Vagina (tissue), 2 donors: ENCODE measurements around the gene FOXE1. TPM values are rescaled to one million over a fixed set of nuclear protein-coding genes. Genes with fewer than 3 reads are reported as not detected.

Experiments
- DNase-seq, 2 donors: peaks; one replicate each; pipeline ENCODE4 v3.0.0-alpha.2; 2017; ENCODE audit errors: extremely low spot score in 2 of 2
- H3K27ac ChIP-seq: fragments of 200-600 bp; sonication (generic); one replicate; pipeline ENCODE4 v1.5.1; 2019
- H3K27me3 ChIP-seq: fragments of 200-600 bp; sonication (generic); one replicate; pipeline ENCODE4 v1.5.1; 2019
- H3K36me3 ChIP-seq, 2 donors: fragments of 200-600 bp; sonication (generic); one replicate each; pipeline ENCODE4 v1.5.1; 2017 to 2019
- H3K4me1 ChIP-seq: fragments of 200-600 bp; sonication (generic); one replicate; pipeline ENCODE4 v1.5.1; 2019
- H3K4me3 ChIP-seq, 2 donors: fragments of 200-600 bp; sonication (generic); 1 replicate in 1 of 2; 2 replicates in 1 of 2; pipeline ENCODE4 v1.5.1; 2016 to 2019
- H3K9me3 ChIP-seq: fragments of 200-600 bp; sonication (generic); one replicate; pipeline ENCODE4 v1.5.1; 2019
- CTCF ChIP-seq, 3 experiments: fragments of 450-650 bp in 2 of 3; fragments of 200-600 bp in 1 of 3; sonication (generic) in 1 of 3; IDR thresholded peaks; one replicate each; pipeline ENCODE4 v1.5.1; 2017 to 2019; ENCODE audit warnings: antibody characterized with exemption in 3 of 3, mild to moderate bottlenecking in 2 of 3, moderate library complexity in 2 of 3
- POLR2A ChIP-seq, 2 donors: fragments of 450-650 bp; IDR thresholded peaks; one replicate each; pipeline ENCODE4 v1.6.1; 2017; ENCODE audit warnings: antibody characterized with exemption in 2 of 2, mild to moderate bottlenecking in 2 of 2, moderate library complexity in 2 of 2
- POLR2AphosphoS5 ChIP-seq, 2 donors: sonication (generic); formaldehyde crosslinking; IDR thresholded peaks; one replicate each; pipeline ENCODE4 v1.9.0; 2017; ENCODE audit warnings: antibody characterized with exemption in 2 of 2, mild to moderate bottlenecking in 2 of 2, low read depth in 1 of 2; ENCODE audit not compliant: insufficient read depth in 1 of 2
- intact Hi-C: fragments of 100-400 bp; cut with DNase I; formaldehyde crosslinking; loops from one replicate; pipeline ENCODE4 v1.15.1; 2023
- total RNA-seq: library from RNA; depleted of rRNA; stranded (reverse); fragments of >200 nt; gene quantifications from one replicate; pipeline ENCODE4 v1.2.3, GENCODE V29; 2016

FOXE1 gene
- total RNA-seq, 1 donor from 2014 or later: 7.9 TPM

- H3K27me3 ChIP-seq: peaks cover 12% of the 10 kb centered on the region
- H3K4me3 ChIP-seq: no peak overlapping the region
- no peaks in the 10 kb centered on the region for H3K9me3 ChIP-seq
- intact Hi-C loops: no loop called here
- no peak overlapping the region for H3K27ac ChIP-seq
- H3K4me1 ChIP-seq: peaks cover 48% of the 10 kb centered on the region
- TF ChIP-seq POLR2A (IDR thresholded peaks at IDR 0.05) (no peak), POLR2AphosphoS5 (IDR thresholded peaks at IDR 0.05; ENCODE audit: insufficient read depth in 1 of 2, low read depth in 1 of 2) (no peak), CTCF (IDR thresholded peaks at IDR 0.05) (no peak)
- no peak for DNase-seq
- no peaks in the 10 kb centered on the region for H3K36me3 ChIP-seq
Measured at GRCh38 chr9:97855899-97856298, 2.9 kb downstream of the FOXE1 start.

GRCh38 chr9:97856857-97857605 lies 4.0 kb downstream of the FOXE1 start:
- no peaks in the 10 kb centered on the region for H3K36me3 ChIP-seq
- peaks cover 42% of the 10 kb centered on the region for H3K4me1 ChIP-seq
- no peaks in the 10 kb centered on the region for H3K9me3 ChIP-seq
- no peak overlapping the region for H3K4me3 ChIP-seq
- H3K27me3 ChIP-seq: peaks cover 12% of the 10 kb centered on the region
- intact Hi-C loops: no loop called here
- TF ChIP-seq POLR2AphosphoS5 (IDR thresholded peaks at IDR 0.05; ENCODE audit: insufficient read depth in 1 of 2, low read depth in 1 of 2): no peak
- no peak for TF ChIP-seq POLR2A (IDR thresholded peaks at IDR 0.05)
- no peak for TF ChIP-seq CTCF (IDR thresholded peaks at IDR 0.05)
- no peak for DNase-seq
- no peak overlapping the region for H3K27ac ChIP-seq

- intact Hi-C loops: no loop called here
- DNase-seq: no peak
- Histone ChIP-seq H3K27me3 (peaks cover 12% of the 10 kb centered on the region), H3K4me1 (peaks cover 35% of the 10 kb centered on the region), H3K4me3 (no peak overlapping the region), H3K36me3 (no peaks in the 10 kb centered on the region), H3K27ac (no peak overlapping the region), H3K9me3 (no peaks in the 10 kb centered on the region)
- no peak for TF ChIP-seq CTCF (IDR thresholded peaks at IDR 0.05)
- TF ChIP-seq POLR2A (IDR thresholded peaks at IDR 0.05): no peak
- TF ChIP-seq POLR2AphosphoS5 (IDR thresholded peaks at IDR 0.05; ENCODE audit: insufficient read depth in 1 of 2, low read depth in 1 of 2): no peak
Measured at GRCh38 chr9:97857606-97858392, 4.8 kb downstream of the FOXE1 start.

- intact Hi-C loops: no loop called here
- Histone ChIP-seq H3K27me3 (peaks cover 12% of the 10 kb centered on the region), H3K4me3 (no peak overlapping the region), H3K4me1 (peaks cover 29% of the 10 kb centered on the region), H3K36me3 (no peaks in the 10 kb centered on the region), H3K9me3 (no peaks in the 10 kb centered on the region), H3K27ac (no peak overlapping the region)
- DNase-seq: no peak
- no peak for TF ChIP-seq POLR2AphosphoS5 (IDR thresholded peaks at IDR 0.05; ENCODE audit: insufficient read depth in 1 of 2, low read depth in 1 of 2)
- TF ChIP-seq CTCF (IDR thresholded peaks at IDR 0.05): no peak
- TF ChIP-seq POLR2A (IDR thresholded peaks at IDR 0.05): no peak
Measured at GRCh38 chr9:97858393-97858713, 5.3 kb downstream of the FOXE1 start.

- H3K27me3 ChIP-seq: peaks cover 12% of the 10 kb centered on the region
- no peaks in the 10 kb centered on the region for H3K36me3 ChIP-seq
- no peaks in the 10 kb centered on the region for H3K9me3 ChIP-seq
- TF ChIP-seq CTCF (IDR thresholded peaks at IDR 0.05) (no peak), POLR2A (IDR thresholded peaks at IDR 0.05) (no peak), POLR2AphosphoS5 (IDR thresholded peaks at IDR 0.05; ENCODE audit: insufficient read depth in 1 of 2, low read depth in 1 of 2) (no peak)
- no peak overlapping the region for H3K4me3 ChIP-seq
- H3K4me1 ChIP-seq: peaks cover 27% of the 10 kb centered on the region
- no peak for DNase-seq
- intact Hi-C loops: no loop called here
- H3K27ac ChIP-seq: no peak overlapping the region
Measured at GRCh38 chr9:97858826-97859225, 5.8 kb downstream of the FOXE1 start.
